ENCODE results near the gene ANGEL1. TPM values are rescaled to one million over a fixed set of nuclear protein-coding genes. Genes with fewer than 3 reads are reported as not detected.

ANGEL1 gene
- total and polyA plus RNA-seq, 4 donors, result 5.2 to 15.9 (median 9.6) TPM

DNA sequence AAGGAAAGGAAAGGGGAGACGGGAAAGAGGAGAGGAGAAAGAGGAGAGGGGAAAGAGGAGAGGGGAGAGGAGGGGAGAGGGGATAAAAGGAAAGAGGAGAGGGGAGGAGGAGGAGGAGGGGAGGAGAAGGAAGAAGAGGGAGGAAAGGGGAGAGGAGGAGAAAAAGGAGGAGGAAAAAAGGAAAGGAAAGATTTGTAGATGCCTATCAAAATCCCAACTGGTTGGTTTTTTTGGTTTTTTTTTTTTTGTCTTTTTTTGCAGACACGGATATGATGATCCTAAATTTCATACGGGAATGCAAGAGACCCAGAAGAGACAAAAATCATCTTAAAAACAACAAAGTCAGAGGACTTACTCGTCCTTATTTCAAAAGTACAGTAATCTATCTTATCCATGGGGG is 19.4 kb downstream of the ANGEL1 start:
- TF ChIP-seq FOXA1 (IDR thresholded peaks at IDR 0.05) (no peak), GABPA (IDR thresholded peaks at IDR 0.05 in 1 of 2, conservative IDR thresholded peaks at IDR 0.05 in 1 of 2) (no peak), HNF4A (conservative IDR thresholded peaks at IDR 0.05) (no peak), JUND (IDR thresholded peaks at IDR 0.05) (no peak), SP1 (IDR thresholded peaks at IDR 0.05) (no peak), RXRA (IDR thresholded peaks at IDR 0.05) (no peak), FOXA2 (IDR thresholded peaks at IDR 0.05) (no peak), RAD21 (IDR thresholded peaks at IDR 0.05) (no peak), NR2F2 (IDR thresholded peaks at IDR 0.05) (no peak), HNF4G (IDR thresholded peaks at IDR 0.05) (no peak), TAF1 (conservative IDR thresholded peaks at IDR 0.05) (no peak), YY1 (IDR thresholded peaks at IDR 0.05) (no peak), EGR1 (IDR thresholded peaks at IDR 0.05; ENCODE audit: low read depth in 2 of 2) (no peak)
- TF ChIP-seq, protein P1, sequence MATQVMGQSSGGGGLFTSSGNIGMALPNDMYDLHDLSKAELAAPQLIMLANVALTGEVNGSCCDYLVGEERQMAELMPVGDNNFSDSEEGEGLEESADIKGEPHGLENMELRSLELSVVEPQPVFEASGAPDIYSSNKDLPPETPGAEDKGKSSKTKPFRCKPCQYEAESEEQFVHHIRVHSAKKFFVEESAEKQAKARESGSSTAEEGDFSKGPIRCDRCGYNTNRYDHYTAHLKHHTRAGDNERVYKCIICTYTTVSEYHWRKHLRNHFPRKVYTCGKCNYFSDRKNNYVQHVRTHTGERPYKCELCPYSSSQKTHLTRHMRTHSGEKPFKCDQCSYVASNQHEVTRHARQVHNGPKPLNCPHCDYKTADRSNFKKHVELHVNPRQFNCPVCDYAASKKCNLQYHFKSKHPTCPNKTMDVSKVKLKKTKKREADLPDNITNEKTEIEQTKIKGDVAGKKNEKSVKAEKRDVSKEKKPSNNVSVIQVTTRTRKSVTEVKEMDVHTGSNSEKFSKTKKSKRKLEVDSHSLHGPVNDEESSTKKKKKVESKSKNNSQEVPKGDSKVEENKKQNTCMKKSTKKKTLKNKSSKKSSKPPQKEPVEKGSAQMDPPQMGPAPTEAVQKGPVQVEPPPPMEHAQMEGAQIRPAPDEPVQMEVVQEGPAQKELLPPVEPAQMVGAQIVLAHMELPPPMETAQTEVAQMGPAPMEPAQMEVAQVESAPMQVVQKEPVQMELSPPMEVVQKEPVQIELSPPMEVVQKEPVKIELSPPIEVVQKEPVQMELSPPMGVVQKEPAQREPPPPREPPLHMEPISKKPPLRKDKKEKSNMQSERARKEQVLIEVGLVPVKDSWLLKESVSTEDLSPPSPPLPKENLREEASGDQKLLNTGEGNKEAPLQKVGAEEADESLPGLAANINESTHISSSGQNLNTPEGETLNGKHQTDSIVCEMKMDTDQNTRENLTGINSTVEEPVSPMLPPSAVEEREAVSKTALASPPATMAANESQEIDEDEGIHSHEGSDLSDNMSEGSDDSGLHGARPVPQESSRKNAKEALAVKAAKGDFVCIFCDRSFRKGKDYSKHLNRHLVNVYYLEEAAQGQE (IDR thresholded peaks at IDR 0.05), result no peak
- TF ChIP-seq, protein P2, sequence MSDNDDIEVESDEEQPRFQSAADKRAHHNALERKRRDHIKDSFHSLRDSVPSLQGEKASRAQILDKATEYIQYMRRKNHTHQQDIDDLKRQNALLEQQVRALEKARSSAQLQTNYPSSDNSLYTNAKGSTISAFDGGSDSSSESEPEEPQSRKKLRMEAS (IDR thresholded peaks at IDR 0.05), result no peak
- TF ChIP-seq, protein P3, sequence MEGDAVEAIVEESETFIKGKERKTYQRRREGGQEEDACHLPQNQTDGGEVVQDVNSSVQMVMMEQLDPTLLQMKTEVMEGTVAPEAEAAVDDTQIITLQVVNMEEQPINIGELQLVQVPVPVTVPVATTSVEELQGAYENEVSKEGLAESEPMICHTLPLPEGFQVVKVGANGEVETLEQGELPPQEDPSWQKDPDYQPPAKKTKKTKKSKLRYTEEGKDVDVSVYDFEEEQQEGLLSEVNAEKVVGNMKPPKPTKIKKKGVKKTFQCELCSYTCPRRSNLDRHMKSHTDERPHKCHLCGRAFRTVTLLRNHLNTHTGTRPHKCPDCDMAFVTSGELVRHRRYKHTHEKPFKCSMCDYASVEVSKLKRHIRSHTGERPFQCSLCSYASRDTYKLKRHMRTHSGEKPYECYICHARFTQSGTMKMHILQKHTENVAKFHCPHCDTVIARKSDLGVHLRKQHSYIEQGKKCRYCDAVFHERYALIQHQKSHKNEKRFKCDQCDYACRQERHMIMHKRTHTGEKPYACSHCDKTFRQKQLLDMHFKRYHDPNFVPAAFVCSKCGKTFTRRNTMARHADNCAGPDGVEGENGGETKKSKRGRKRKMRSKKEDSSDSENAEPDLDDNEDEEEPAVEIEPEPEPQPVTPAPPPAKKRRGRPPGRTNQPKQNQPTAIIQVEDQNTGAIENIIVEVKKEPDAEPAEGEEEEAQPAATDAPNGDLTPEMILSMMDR (IDR thresholded peaks at IDR 0.05; ENCODE audit: low read depth, low read length, missing input control), result no peak
- TF ChIP-seq, protein P4, sequence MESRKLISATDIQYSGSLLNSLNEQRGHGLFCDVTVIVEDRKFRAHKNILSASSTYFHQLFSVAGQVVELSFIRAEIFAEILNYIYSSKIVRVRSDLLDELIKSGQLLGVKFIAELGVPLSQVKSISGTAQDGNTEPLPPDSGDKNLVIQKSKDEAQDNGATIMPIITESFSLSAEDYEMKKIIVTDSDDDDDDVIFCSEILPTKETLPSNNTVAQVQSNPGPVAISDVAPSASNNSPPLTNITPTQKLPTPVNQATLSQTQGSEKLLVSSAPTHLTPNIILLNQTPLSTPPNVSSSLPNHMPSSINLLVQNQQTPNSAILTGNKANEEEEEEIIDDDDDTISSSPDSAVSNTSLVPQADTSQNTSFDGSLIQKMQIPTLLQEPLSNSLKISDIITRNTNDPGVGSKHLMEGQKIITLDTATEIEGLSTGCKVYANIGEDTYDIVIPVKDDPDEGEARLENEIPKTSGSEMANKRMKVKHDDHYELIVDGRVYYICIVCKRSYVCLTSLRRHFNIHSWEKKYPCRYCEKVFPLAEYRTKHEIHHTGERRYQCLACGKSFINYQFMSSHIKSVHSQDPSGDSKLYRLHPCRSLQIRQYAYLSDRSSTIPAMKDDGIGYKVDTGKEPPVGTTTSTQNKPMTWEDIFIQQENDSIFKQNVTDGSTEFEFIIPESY (IDR thresholded peaks at IDR 0.05), result no peak
- TF ChIP-seq, protein P5, sequence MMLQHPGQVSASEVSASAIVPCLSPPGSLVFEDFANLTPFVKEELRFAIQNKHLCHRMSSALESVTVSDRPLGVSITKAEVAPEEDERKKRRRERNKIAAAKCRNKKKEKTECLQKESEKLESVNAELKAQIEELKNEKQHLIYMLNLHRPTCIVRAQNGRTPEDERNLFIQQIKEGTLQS (IDR thresholded peaks at IDR 0.05), result no peak
- Histone ChIP-seq H3K27me3 (ENCODE audit: control insufficient read depth in 4 of 4, insufficient read depth in 4 of 4, low read length in 3 of 4) (no peaks in the 10 kb centered on the region), H3K4me3 (ENCODE audit: low read depth in 1 of 3, low read length in 3 of 3) (no peak overlapping the region), H3K27ac (ENCODE audit: low read depth in 1 of 2, low read length in 2 of 2) (no peak overlapping the region), H3K9me3 (ENCODE audit: control insufficient read depth in 4 of 4, low read length in 3 of 4) (no peaks in the 10 kb centered on the region), H3K9ac (ENCODE audit: low read depth in 1 of 2, low read length in 2 of 2) (no peak overlapping the region), H3K36me3 (ENCODE audit: control insufficient read depth in 4 of 4, insufficient read depth in 3 of 4, low read depth in 1 of 4, low read length in 3 of 4) (peaks cover 2 to 42% (median 34%) of the 10 kb centered on the region in 4 donors), H3K4me1 (ENCODE audit: control insufficient read depth in 4 of 4, insufficient read depth in 4 of 4, low read length in 3 of 4) (no peaks in the 10 kb centered on the region)
- WGBS, result 93% methylated on average over 4 of the region's 4 CpGs
- DNase-seq (ENCODE audit: low spot score), result no peak

Data from liver (tissue), 9 donors.